Activated B cell treated with CpG ODN at 0.5 μM for 24 hours (primary cell): Measurements from ENCODE around the gene SH3RF1. TPM values are rescaled to one million over a fixed set of nuclear protein-coding genes. Genes with fewer than 3 reads are reported as not detected.
A peak's percentile ranks its signal among the peaks of the same experiment; 100 is the strongest.

ENCODE experiments used
- ATAC-seq: fragments of 200-7000 bp; cut with Tn5 transposase; one replicate; pipeline ENCODE4 v1.10.0; 2021; ENCODE audit warnings: low read depth, mild to moderate bottlenecking, moderate library complexity
- CTCF ChIA-PET: fragments of 350-600 bp; sonication (Branson Sonifier 250); formaldehyde crosslinking; loops from one replicate; lab custom pipeline; 2021; ENCODE audit warnings: antibody characterized with exemption; lab: Charles Lee
- POLR2A ChIA-PET: fragments of 350-600 bp; sonication (Branson Sonifier 250); formaldehyde crosslinking; loops from one replicate; lab custom pipeline; 2021; ENCODE audit warnings: antibody characterized with exemption; lab: Charles Lee
- DNase-seq: peaks from one replicate; pipeline ENCODE4 v3.0.0; 2022
- H3K27ac Mint-ChIP-seq: one replicate; pipeline ENCODE4 v1.8.0; 2020; ENCODE audit warnings: mixed read lengths
- H3K27me3 Mint-ChIP-seq: one replicate; pipeline ENCODE4 v1.8.0; 2021; ENCODE audit warnings: mixed read lengths
- H3K36me3 Mint-ChIP-seq: one replicate; pipeline ENCODE4 v1.8.0; 2021; ENCODE audit warnings: low read depth, mixed read lengths
- H3K4me1 Mint-ChIP-seq: one replicate; pipeline ENCODE4 v1.8.0; 2021; ENCODE audit warnings: mixed read lengths
- H3K4me3 Mint-ChIP-seq: one replicate; pipeline ENCODE4 v1.8.0; 2020; ENCODE audit warnings: mild to moderate bottlenecking, mixed read lengths
- H3K9me3 Mint-ChIP-seq: one replicate; pipeline ENCODE4 v1.8.0; 2020; ENCODE audit warnings: mixed read lengths
- CTCF ChIP-seq: fragments of 200-600 bp; IDR thresholded peaks from one replicate; pipeline ENCODE4 v1.8.0; 2022; ENCODE audit warnings: antibody characterized with exemption, mild to moderate bottlenecking
- intact Hi-C: fragments of 100-400 bp; cut with micrococcal nuclease; formaldehyde crosslinking; loops from one replicate; pipeline ENCODE4 v1.15.1; 2024
- total RNA-seq: library from RNA; stranded (reverse); gene quantifications from 2 replicates; pipeline ENCODE4 v1.2.3, GENCODE V29; 2022

Gene SH3RF1
- 6.9 and 7.1 TPM in 2 replicates for total RNA-seq

GRCh38 chr4:169270810-169271691 is at the start of gene SH3RF1:
Gene SH3RF1 (minus strand): TSS chr4:169270956. CDS start chr4:169269212, 1,744 bp downstream.
- no peak for TF ChIP-seq CTCF
- Mint-ChIP-seq H3K4me1 (peaks cover 25% of the 10 kb centered on the region), H3K36me3 (no peaks in the 10 kb centered on the region), H3K27me3 (peaks cover 4% of the 10 kb centered on the region), H3K9me3 (no peaks in the 10 kb centered on the region), H3K27ac (peak within 1 kb of the TSS; percentile 75), H3K4me3 (peak within 1 kb of the TSS; percentile 89)
- CTCF ChIA-PET, result no interaction called here
- ATAC-seq (peak; percentile 60), DNase-seq (peak; percentile 56)
- POLR2A ChIA-PET, result interaction anchor here (0.5 to 1.5 kb wide), 2 partner anchors 169 to 261 kb away, joined by 3 to 5 read pairs; partner anchors contain the start of gene CBR4
- intact Hi-C loops, result loop anchor here (1.0 to 10.0 kb wide), 7 partner anchors 174 to 954 kb away; partner anchors contain the start of genes CBR4, DDX60, DDX60L and MFAP3L

DNA sequence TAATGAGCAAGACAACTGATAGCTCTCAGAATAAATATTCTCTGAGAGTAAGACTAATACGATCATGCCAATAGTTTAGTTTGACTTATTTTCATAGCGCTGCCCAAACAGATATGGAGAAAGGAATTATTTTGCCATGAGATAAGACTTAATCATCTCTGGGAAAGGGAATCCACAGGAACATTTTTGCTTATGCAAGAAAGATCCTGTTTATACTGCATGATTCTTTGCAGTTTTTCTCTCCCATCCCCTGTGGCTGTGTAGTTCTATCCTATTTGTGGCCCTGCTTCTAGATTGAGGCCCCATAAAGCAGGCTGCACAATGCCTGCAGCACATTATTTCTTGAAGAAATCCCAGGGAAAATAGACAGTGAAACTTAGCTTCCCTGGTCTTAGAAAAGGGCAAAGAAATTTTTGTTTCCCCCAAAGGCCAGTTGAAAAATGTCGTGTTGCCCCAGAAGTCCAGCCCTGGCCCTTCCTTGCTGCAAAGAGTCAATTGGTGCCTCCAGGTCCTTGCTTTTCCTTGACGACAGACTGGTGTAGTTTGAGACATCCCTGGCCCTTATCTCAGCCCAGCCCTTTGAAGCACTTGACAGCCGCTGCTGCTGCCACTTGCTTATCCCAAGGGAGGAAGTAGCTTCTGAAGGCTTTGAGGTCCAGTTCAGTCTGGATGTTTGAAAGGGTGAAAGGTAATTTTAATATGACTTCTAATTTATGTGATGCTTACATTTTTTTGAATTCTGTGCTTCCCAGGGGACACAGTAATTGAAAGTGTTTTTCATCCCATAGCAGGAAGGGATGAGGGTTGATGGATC is 45.0 kb upstream of the SH3RF1 start:
- DNase-seq (no peak), ATAC-seq (no peak)
- no peak overlapping the region for H3K27ac Mint-ChIP-seq
- CTCF ChIA-PET, result interaction anchor here (0.9 kb wide), 1 partner anchor 393 kb away, joined by 5 read pairs; no protein-coding TSS in a partner anchor
- no peaks in the 10 kb centered on the region for H3K36me3 Mint-ChIP-seq
- H3K27me3 Mint-ChIP-seq, result peaks cover 3% of the 10 kb centered on the region
- intact Hi-C loops, result no loop called here
- POLR2A ChIA-PET, result no interaction called here
- H3K4me1 Mint-ChIP-seq, result no peaks in the 10 kb centered on the region
- H3K9me3 Mint-ChIP-seq, result no peaks in the 10 kb centered on the region
- TF ChIP-seq CTCF, result no peak
- H3K4me3 Mint-ChIP-seq, result no peak overlapping the region

DNA sequence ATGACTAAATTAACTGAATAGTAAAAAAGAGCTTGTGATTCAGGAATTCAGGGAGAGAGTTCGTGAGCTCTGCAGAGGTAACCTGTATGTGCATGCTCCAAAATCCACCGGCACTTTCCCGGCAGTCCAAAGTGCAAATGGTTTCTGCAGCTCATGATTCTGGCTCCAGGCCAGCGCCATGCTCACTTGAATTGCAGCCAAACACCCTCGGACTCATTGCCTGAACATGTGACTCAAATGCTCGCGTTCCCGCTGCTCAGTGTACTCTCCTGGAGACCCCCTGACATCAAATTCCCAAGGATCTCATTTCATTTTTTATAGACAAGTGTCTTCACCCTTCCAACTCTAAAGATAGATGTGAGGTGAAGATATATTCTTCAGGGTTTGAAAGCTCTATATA is 44.1 kb upstream of the SH3RF1 start:
- Mint-ChIP-seq H3K4me3 (no peak overlapping the region), H3K27me3 (peaks cover 3% of the 10 kb centered on the region), H3K4me1 (no peaks in the 10 kb centered on the region), H3K27ac (no peak overlapping the region), H3K36me3 (no peaks in the 10 kb centered on the region), H3K9me3 (no peaks in the 10 kb centered on the region)
- TF ChIP-seq CTCF, result no peak
- DNase-seq, result no peak
- no peak for ATAC-seq
- ChIA-PET POLR2A (no interaction called here), CTCF (interaction anchor here (0.9 kb wide), 1 partner anchor 392 kb away, joined by 5 read pairs; no protein-coding TSS in a partner anchor)
- intact Hi-C loops, result loop anchor here (5.0 kb wide), 1 partner anchor 308 kb away; no protein-coding TSS in a partner anchor

- ChIA-PET POLR2A (no interaction called here), CTCF (no interaction called here)
- no peak for DNase-seq
- ATAC-seq, result no peak
- no peak for TF ChIP-seq CTCF
- Mint-ChIP-seq H3K4me1 (no peaks in the 10 kb centered on the region), H3K27ac (no peak overlapping the region), H3K9me3 (no peaks in the 10 kb centered on the region), H3K27me3 (peaks cover 3% of the 10 kb centered on the region), H3K4me3 (no peak overlapping the region), H3K36me3 (no peaks in the 10 kb centered on the region)
- intact Hi-C loops, result loop anchor here (5.0 kb wide), 1 partner anchor 306 kb away; no protein-coding TSS in a partner anchor
These were observed 43.0 kb upstream of the SH3RF1 start for GRCh38 chr4:169313732-169314131.
